ENCODE results near the gene GAS2L2. TPM values are rescaled to one million over a fixed set of nuclear protein-coding genes. Genes with fewer than 3 reads are reported as not detected.

The GAS2L2 gene
- total RNA-seq, 1 donor from 2014 or later = not detected

GRCh38 chr17:35765756-35766488 lies 12.9 kb upstream of the GAS2L2 start:
- Histone ChIP-seq H3K36me3 (no peaks in the 10 kb centered on the region), H3K27me3 (no peaks in the 10 kb centered on the region), H3K4me1 (peaks cover 12% of the 10 kb centered on the region), H3K4me3 (no peak overlapping the region), H3K27ac (no peak overlapping the region), H3K9me3 (no peaks in the 10 kb centered on the region)
- no peak for TF ChIP-seq POLR2AphosphoS5 (IDR thresholded peaks at IDR 0.05; ENCODE audit: insufficient read depth in 1 of 2, low read depth in 1 of 2)
- no peak for TF ChIP-seq POLR2A (IDR thresholded peaks at IDR 0.05)
- no peak for TF ChIP-seq CTCF (IDR thresholded peaks at IDR 0.05)
- intact Hi-C loops (cut with DNase I) = loop anchor here (2.0 kb wide), 1 partner anchor 39 kb away; no protein-coding TSS in a partner anchor
- DNase-seq (ENCODE audit: extremely low spot score in 2 of 2) = no peak

- no peak overlapping the region for H3K27ac ChIP-seq
- TF ChIP-seq POLR2A (IDR thresholded peaks at IDR 0.05) = no peak
- TF ChIP-seq CTCF (IDR thresholded peaks at IDR 0.05) = no peak
- TF ChIP-seq POLR2AphosphoS5 (IDR thresholded peaks at IDR 0.05; ENCODE audit: insufficient read depth in 1 of 2, low read depth in 1 of 2) = no peak
- H3K36me3 ChIP-seq = no peaks in the 10 kb centered on the region
- H3K9me3 ChIP-seq = no peaks in the 10 kb centered on the region
- peaks cover 12% of the 10 kb centered on the region for H3K4me1 ChIP-seq
- no peak overlapping the region for H3K4me3 ChIP-seq
- no peaks in the 10 kb centered on the region for H3K27me3 ChIP-seq
- DNase-seq (ENCODE audit: extremely low spot score in 2 of 2) = no peak
- intact Hi-C loops (cut with DNase I) = loop anchor here (2.0 kb wide), 1 partner anchor 40 kb away; no protein-coding TSS in a partner anchor
Observed at GRCh38 chr17:35765086-35765710, 12.2 kb upstream of the GAS2L2 start.

GRCh38 chr17:35764123-35764991 lies 11.3 kb upstream of the GAS2L2 start:
- Histone ChIP-seq H3K27me3 (no peaks in the 10 kb centered on the region), H3K36me3 (no peaks in the 10 kb centered on the region), H3K4me3 (peak overlapping the region; percentile 35 to 47), H3K4me1 (peaks cover 12% of the 10 kb centered on the region), H3K9me3 (no peaks in the 10 kb centered on the region), H3K27ac (no peak overlapping the region)
- DNase-seq (ENCODE audit: extremely low spot score in 2 of 2) = no peak
- intact Hi-C loops (cut with DNase I) = loop anchor here (2.0 kb wide), 1 partner anchor 40 kb away; no protein-coding TSS in a partner anchor
- TF ChIP-seq CTCF (IDR thresholded peaks at IDR 0.05) (peak; percentile 84 to 95 (median 89)), POLR2AphosphoS5 (IDR thresholded peaks at IDR 0.05; ENCODE audit: insufficient read depth in 1 of 2, low read depth in 1 of 2) (peak in 1 of 2 donors; percentile 35), POLR2A (IDR thresholded peaks at IDR 0.05) (no peak)

GRCh38 chr17:35763767-35764122 lies 10.7 kb upstream of the GAS2L2 start:
- intact Hi-C loops (cut with DNase I) = loop anchor here (2.0 kb wide), 1 partner anchor 41 kb away; no protein-coding TSS in a partner anchor
- H3K4me3 ChIP-seq = peak overlapping the region; percentile 35 to 47
- TF ChIP-seq CTCF (IDR thresholded peaks at IDR 0.05) (no peak), POLR2A (IDR thresholded peaks at IDR 0.05) (no peak), POLR2AphosphoS5 (IDR thresholded peaks at IDR 0.05; ENCODE audit: insufficient read depth in 1 of 2, low read depth in 1 of 2) (no peak)
- no peaks in the 10 kb centered on the region for H3K27me3 ChIP-seq
- no peak for DNase-seq (ENCODE audit: extremely low spot score in 2 of 2)
- H3K4me1 ChIP-seq = peaks cover 12% of the 10 kb centered on the region
- no peaks in the 10 kb centered on the region for H3K36me3 ChIP-seq
- no peak overlapping the region for H3K27ac ChIP-seq
- no peaks in the 10 kb centered on the region for H3K9me3 ChIP-seq

All from vagina (tissue), 2 donors.